Hepatocyte (in vitro differentiated cells): ENCODE results near the gene CTXN3. TPM values are rescaled to one million over a fixed set of nuclear protein-coding genes. Genes with fewer than 3 reads are reported as not detected.

Experiments used
- DNase-seq: peaks from one replicate; pipeline ENCODE4 v3.0.0-alpha.2; 2016; ENCODE audit warnings: low spot score
- H2AFZ ChIP-seq: fragments of 200-600 bp; sonication (generic); 2 replicates; pipeline ENCODE4 v1.6.0; 2016; ENCODE audit warnings: antibody characterized with exemption, mild to moderate bottlenecking
- H3K27ac ChIP-seq: fragments of 200-600 bp; sonication (generic); 2 replicates; pipeline ENCODE4 v1.5.1; 2016; ENCODE audit warnings: mild to moderate bottlenecking
- H3K27me3 ChIP-seq: fragments of 200-600 bp; sonication (generic); 2 replicates; pipeline ENCODE4 v1.6.1; 2016
- H3K36me3 ChIP-seq: fragments of 200-600 bp; sonication (generic); replicated peaks from 2 replicates; pipeline ENCODE4 v1.5.1; 2016; ENCODE audit warnings: low read depth; ENCODE audit not compliant: insufficient read depth
- H3K4me1 ChIP-seq: fragments of 200-600 bp; sonication (generic); 2 replicates; pipeline ENCODE4 v1.5.1; 2016; ENCODE audit warnings: mild to moderate bottlenecking, moderate library complexity; ENCODE audit not compliant: insufficient read depth
- H3K4me2 ChIP-seq: fragments of 200-600 bp; sonication (generic); 2 replicates; pipeline ENCODE4 v1.6.0; 2016
- H3K4me3 ChIP-seq: fragments of 200-600 bp; sonication (generic); 2 replicates; pipeline ENCODE4 v1.5.1; 2016; ENCODE audit warnings: mild to moderate bottlenecking
- H3K79me2 ChIP-seq: fragments of 200-600 bp; sonication (generic); 2 replicates; pipeline ENCODE4 v1.6.0; 2017; ENCODE audit warnings: mild to moderate bottlenecking
- H3K9me2 ChIP-seq: fragments of 200-600 bp; sonication (generic); replicated peaks from 2 replicates; pipeline ENCODE4 v1.6.0; 2017; ENCODE audit warnings: mild to moderate bottlenecking; ENCODE audit not compliant: insufficient read depth
- H3K9me3 ChIP-seq: fragments of 200-600 bp; sonication (generic); 2 replicates; pipeline ENCODE4 v1.5.1; 2016; ENCODE audit warnings: low read depth, mild to moderate bottlenecking
- H4K20me1 ChIP-seq: fragments of 200-600 bp; sonication (generic); 2 replicates; pipeline ENCODE4 v1.6.0; 2016; ENCODE audit warnings: mild to moderate bottlenecking; ENCODE audit not compliant: insufficient read depth, poor library complexity, severe bottlenecking
- EZH2 ChIP-seq: fragments of 200-600 bp; sonication (generic); IDR thresholded peaks from 2 replicates; pipeline ENCODE4 v1.6.1; 2016; ENCODE audit warnings: antibody characterized with exemption, mild to moderate bottlenecking, borderline replicate concordance
- EZH2phosphoT487 ChIP-seq: fragments of 200-600 bp; sonication (generic); IDR thresholded peaks from one replicate; pipeline ENCODE4 v1.6.1; 2018; ENCODE audit warnings: antibody characterized with exemption, mild to moderate bottlenecking, low read depth, moderate library complexity; ENCODE audit not compliant: unreplicated experiment, severe bottlenecking
- WGBS: methylation state at CpG from one replicate; pipeline ENCODE4 v1.1.6; 2016; ENCODE audit warnings: low lambda C conversion rate; ENCODE audit errors: missing lambda C conversion rate; 5-methylcytosine and 5-hydroxymethylcytosine counted together
- polyA plus RNA-seq: library from polyadenylated mRNA; unstranded; fragments of >200 nt; fragmentation: Nextera tagmentation; extraction: Ambion mirVana; gene quantifications from 2 replicates; pipeline ENCODE4 v1.2.1, GENCODE V29; 2016
- total RNA-seq: library from RNA; depleted of rRNA; stranded (reverse); fragments of >200 nt; gene quantifications from 2 replicates; pipeline ENCODE4 v1.2.3, GENCODE V29; 2014
- TF ChIP-seq, protein P1 (sequence below): fragments of 200-600 bp; sonication (generic); IDR thresholded peaks from 2 replicates; pipeline ENCODE4 v1.5.1; 2016; ENCODE audit warnings: antibody characterized with exemption, mild to moderate bottlenecking; ENCODE audit not compliant: poor library complexity

CTXN3 gene
- total RNA-seq: not detected in 2 replicates
- polyA plus RNA-seq: not detected in 2 replicates

- H3K4me2 ChIP-seq: no peak within 1 kb of the TSS
- H3K79me2 ChIP-seq: no peaks in the 10 kb centered on the region
- H3K4me1 ChIP-seq: no peaks in the 10 kb centered on the region
- H3K4me3 ChIP-seq: no peak within 1 kb of the TSS
- no peaks in the 10 kb centered on the region for H3K27me3 ChIP-seq
- H3K36me3 ChIP-seq: no peaks in the 10 kb centered on the region
- WGBS: 45% methylated on average over 7 of the region's 7 CpGs
- TF ChIP-seq EZH2: no peak
- TF ChIP-seq EZH2phosphoT487: no peak
- TF ChIP-seq, protein P1, sequence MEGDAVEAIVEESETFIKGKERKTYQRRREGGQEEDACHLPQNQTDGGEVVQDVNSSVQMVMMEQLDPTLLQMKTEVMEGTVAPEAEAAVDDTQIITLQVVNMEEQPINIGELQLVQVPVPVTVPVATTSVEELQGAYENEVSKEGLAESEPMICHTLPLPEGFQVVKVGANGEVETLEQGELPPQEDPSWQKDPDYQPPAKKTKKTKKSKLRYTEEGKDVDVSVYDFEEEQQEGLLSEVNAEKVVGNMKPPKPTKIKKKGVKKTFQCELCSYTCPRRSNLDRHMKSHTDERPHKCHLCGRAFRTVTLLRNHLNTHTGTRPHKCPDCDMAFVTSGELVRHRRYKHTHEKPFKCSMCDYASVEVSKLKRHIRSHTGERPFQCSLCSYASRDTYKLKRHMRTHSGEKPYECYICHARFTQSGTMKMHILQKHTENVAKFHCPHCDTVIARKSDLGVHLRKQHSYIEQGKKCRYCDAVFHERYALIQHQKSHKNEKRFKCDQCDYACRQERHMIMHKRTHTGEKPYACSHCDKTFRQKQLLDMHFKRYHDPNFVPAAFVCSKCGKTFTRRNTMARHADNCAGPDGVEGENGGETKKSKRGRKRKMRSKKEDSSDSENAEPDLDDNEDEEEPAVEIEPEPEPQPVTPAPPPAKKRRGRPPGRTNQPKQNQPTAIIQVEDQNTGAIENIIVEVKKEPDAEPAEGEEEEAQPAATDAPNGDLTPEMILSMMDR: no peak
- H3K27ac ChIP-seq: no peak within 1 kb of the TSS
- H3K9me2 ChIP-seq: no peaks in the 10 kb centered on the region
- no peaks in the 10 kb centered on the region for H3K9me3 ChIP-seq
- no peaks in the 10 kb centered on the region for H4K20me1 ChIP-seq
- H2AFZ ChIP-seq: no peak within 1 kb of the TSS
- no peak for DNase-seq
These were observed at the start of gene CTXN3 for GRCh38 chr5:127649018-127649439. CTXN3 (plus strand) TSS chr5:127649082; CDS start chr5:127657522, 8,440 bp downstream.

DNA sequence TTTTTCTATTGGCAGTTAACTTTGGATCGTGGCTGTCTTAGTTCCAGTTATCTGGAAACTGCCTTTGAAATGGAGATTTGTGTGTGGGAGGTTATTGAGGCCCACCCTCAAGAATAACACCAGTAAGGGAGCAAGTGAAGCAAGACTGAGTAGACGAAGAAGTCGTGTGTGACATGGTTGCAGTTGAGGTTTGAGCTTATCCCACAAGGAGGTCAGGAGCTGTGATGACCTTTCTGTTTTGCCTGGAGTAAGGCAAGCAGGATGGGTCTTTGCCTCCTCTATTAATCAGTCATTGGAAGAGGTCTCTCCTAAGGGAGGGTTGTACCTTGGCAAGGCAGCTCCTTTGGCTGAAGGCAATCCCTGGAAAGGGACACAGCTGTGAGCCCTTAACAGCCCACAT lies 49.6 kb upstream of the CTXN3 start:
- Histone ChIP-seq H3K4me3 (no peak overlapping the region), H3K36me3 (no peaks in the 10 kb centered on the region), H3K9me3 (no peaks in the 10 kb centered on the region), H4K20me1 (no peaks in the 10 kb centered on the region), H3K9me2 (no peaks in the 10 kb centered on the region), H3K27ac (no peak overlapping the region), H3K4me1 (no peaks in the 10 kb centered on the region), H3K27me3 (no peaks in the 10 kb centered on the region), H3K4me2 (no peak overlapping the region), H3K79me2 (no peaks in the 10 kb centered on the region), H2AFZ (no peak overlapping the region)
- no peak for DNase-seq
- TF ChIP-seq, protein P1: no peak
- TF ChIP-seq EZH2phosphoT487: no peak
- TF ChIP-seq EZH2: no peak
- WGBS: 93% methylated on average over 3 of the region's 3 CpGs

GRCh38 chr5:127599847-127600246 lies 49.0 kb upstream of the CTXN3 start:
- no peak overlapping the region for H3K4me2 ChIP-seq
- H3K27me3 ChIP-seq: no peaks in the 10 kb centered on the region
- 89% methylated on average over 4 of the region's 4 CpGs for WGBS
- H4K20me1 ChIP-seq: no peaks in the 10 kb centered on the region
- no peak overlapping the region for H3K4me3 ChIP-seq
- no peak for TF ChIP-seq EZH2
- no peaks in the 10 kb centered on the region for H3K9me2 ChIP-seq
- no peaks in the 10 kb centered on the region for H3K79me2 ChIP-seq
- no peak overlapping the region for H3K27ac ChIP-seq
- H3K36me3 ChIP-seq: no peaks in the 10 kb centered on the region
- no peaks in the 10 kb centered on the region for H3K4me1 ChIP-seq
- H3K9me3 ChIP-seq: no peaks in the 10 kb centered on the region
- no peak for DNase-seq
- H2AFZ ChIP-seq: no peak overlapping the region

DNA sequence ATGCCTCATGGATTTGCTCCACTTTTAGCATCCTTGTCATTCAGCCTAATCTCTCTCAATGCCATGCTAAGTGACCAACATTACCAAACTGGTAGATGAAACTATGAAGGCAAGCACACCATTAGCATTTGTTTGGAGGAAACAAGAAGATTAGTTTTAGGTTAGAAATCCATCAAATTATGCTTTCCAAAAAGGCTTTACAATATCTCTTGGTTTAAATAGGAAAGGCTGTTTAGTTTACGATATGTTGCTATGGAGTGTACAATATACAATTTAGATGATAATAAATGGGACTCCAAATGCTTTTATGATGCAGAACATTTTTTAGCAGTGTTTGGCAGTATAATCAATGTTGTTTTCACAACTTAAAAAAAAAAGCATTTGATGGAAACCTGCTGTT lies 47.8 kb upstream of the CTXN3 start:
- H3K27ac ChIP-seq: no peak overlapping the region
- no peaks in the 10 kb centered on the region for H4K20me1 ChIP-seq
- H3K4me3 ChIP-seq: no peak overlapping the region
- no peaks in the 10 kb centered on the region for H3K4me1 ChIP-seq
- no peaks in the 10 kb centered on the region for H3K36me3 ChIP-seq
- no peak overlapping the region for H3K4me2 ChIP-seq
- DNase-seq: no peak
- H3K27me3 ChIP-seq: no peaks in the 10 kb centered on the region
- H2AFZ ChIP-seq: no peak overlapping the region
- H3K9me2 ChIP-seq: no peaks in the 10 kb centered on the region
- WGBS: 91% methylated on average over 1 of the region's 1 CpG
- TF ChIP-seq EZH2: no peak
- TF ChIP-seq, protein P1: no peak
- no peak for TF ChIP-seq EZH2phosphoT487
- H3K9me3 ChIP-seq: no peaks in the 10 kb centered on the region
- no peaks in the 10 kb centered on the region for H3K79me2 ChIP-seq
